ENCODE data around the gene PADI1.

Gene PADI1

DNA sequence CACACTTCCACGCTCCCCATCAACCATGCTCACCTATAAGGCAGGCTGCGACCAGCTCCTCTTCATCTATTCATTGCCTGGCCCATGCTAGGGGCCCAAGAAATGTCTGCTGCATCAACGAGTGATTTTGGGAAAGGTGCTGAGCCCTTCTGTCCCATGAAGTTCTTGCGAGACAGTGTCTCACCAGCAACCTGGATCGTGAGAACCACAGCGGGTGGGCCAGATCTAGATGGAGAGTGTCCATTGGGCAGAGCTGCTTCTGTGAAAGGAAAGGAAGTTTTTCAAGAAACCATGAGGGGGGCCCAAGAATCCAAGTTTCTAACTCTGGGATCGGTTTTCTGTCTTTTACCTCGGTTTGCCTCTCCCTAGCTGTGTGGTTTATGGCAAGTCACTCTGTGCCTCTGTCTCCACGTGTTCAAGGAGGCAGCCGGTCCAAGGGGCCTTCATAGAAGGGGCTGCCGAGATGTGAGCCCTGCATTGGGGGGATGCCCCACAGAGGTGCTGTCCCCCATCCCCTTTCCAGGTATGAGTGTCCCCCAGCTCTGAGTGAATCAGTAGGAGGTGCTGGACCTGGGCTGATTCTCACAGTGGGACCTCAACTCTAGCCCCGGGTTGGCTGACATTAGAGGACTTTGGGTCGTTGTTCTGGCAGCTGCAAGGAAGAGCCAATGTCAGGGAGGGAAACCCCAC is 8.3 kb upstream of the PADI1 start:
- no peak for DNase-seq (ENCODE audit: low spot score)
- ChIA-PET CTCF (no interaction called here), POLR2A (ENCODE audit: low non-redundant PET) (no interaction called here)
- H3K27ac ChIP-seq: peak overlapping the region; percentile 97; the same call in 1 of the 2 replicates
- no peak for TF ChIP-seq CTCF (conservative IDR thresholded peaks at IDR 0.05; ENCODE audit: low read depth)

DNA sequence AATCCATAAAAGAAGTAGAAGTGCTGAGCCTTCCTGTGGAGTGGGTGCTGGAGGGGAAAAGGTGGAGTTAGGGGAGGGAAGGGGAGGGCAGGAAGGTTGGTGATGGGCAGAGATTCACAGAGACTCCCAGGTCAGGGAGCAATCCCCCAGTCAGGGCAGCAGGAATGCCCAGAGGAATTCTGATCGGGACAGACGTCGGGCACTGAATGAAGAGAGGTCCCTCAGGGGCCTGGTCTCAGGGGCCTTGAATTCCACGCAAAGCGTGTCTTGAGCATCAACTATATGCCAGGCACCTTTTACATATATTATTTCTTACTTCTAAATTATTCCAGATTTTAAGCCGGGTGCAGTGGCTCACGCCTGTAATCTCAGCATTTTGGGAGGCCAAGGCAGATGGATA is 7.2 kb upstream of the PADI1 start:
- ChIA-PET POLR2A (ENCODE audit: low non-redundant PET) (no interaction called here), CTCF (no interaction called here)
- DNase-seq (ENCODE audit: low spot score): no peak
- H3K27ac ChIP-seq: peak overlapping the region; percentile 42; the same call in 1 of the 2 replicates
- no peak for TF ChIP-seq CTCF (conservative IDR thresholded peaks at IDR 0.05; ENCODE audit: low read depth)

DNA sequence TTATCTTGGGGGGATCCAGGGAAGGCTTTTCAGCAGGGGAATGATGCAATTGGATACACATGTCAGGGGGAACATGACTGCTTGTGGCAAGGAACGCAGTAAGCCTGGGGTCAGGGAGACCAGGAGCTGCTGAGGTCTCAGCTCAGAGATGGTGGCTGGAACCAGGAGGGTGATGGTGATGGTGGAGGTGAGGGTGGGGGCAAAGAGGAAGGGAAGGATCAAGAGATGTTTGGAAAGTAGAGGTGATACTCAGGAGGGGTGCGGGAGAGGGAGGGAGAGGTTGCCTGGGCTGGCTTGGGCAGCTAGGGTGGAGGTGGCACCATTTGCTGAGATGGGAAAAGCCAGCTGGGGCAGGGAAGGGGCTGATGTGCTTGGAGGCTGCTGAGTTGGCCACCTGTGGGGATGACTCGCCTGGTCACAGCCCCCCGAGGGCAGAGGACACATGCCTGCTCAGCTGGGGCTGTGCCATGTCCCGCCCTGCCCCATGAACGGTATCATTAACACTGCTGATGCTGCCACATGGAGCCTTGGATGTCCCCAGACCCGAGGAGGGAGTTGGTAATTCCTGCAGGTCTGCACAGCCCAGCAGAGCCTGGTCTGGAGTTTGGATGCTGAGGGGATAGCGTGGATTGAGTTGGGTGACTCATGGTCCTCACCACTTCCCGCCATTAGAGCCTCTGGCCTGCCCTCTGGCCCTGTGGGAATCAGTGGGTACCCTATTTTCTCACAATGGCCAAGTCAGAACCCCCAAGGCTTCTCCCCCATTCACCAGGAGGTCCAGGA is 6.3 kb upstream of the PADI1 start:
- CTCF ChIA-PET: interaction anchor here (1.1 kb wide), 1 partner anchor 137 kb away, joined by 3 read pairs; no protein-coding TSS in a partner anchor
- peak overlapping the region; percentile 42 for H3K27ac ChIP-seq
- POLR2A ChIA-PET (ENCODE audit: low non-redundant PET): no interaction called here
- no peak for DNase-seq (ENCODE audit: low spot score)
- no peak for TF ChIP-seq CTCF (conservative IDR thresholded peaks at IDR 0.05; ENCODE audit: low read depth)

DNA sequence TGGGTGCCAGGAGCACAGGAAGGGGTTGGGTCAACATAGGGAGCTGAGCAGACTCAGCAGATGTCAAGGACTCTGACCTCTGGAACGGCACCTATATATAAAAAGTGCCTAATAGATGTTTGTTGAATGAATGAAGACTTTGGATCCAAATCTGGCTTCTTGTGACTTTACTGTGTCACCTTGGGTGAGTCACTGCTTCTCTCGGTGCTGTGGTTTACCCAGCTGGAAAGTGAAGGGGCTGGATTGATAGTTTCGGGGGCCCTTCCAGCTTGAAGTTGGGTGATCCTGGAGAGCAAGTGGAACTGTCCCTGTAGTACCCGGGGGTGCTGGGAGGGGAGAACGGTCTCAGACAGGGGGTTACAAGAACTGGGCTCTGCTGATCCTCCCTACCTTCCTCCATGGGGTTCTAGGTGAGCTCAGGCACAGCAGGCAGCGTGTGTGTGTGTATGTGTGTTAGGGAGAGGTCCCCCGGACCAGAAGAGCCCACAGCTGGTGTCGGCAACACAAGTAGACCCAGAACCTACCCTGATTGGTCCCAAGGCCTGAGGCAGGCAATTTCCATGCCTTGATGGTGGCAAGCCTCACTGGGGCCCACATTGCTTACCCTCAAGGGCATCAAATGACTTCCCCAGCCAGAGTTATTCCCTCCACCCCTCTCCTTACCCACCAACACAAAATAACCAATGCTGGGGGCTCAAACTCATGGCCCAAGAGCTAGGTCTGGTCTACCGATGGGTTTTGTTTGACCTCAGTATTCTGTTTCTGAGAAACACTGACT is 5.5 kb upstream of the PADI1 start:
- CTCF ChIA-PET: interaction anchor here (1.1 kb wide), 1 partner anchor 136 kb away, joined by 3 read pairs; no protein-coding TSS in a partner anchor
- POLR2A ChIA-PET (ENCODE audit: low non-redundant PET): no interaction called here
- peak overlapping the region; percentile 42 for H3K27ac ChIP-seq
- DNase-seq (ENCODE audit: low spot score): no peak
- no peak for TF ChIP-seq CTCF (conservative IDR thresholded peaks at IDR 0.05; ENCODE audit: low read depth)

DNA sequence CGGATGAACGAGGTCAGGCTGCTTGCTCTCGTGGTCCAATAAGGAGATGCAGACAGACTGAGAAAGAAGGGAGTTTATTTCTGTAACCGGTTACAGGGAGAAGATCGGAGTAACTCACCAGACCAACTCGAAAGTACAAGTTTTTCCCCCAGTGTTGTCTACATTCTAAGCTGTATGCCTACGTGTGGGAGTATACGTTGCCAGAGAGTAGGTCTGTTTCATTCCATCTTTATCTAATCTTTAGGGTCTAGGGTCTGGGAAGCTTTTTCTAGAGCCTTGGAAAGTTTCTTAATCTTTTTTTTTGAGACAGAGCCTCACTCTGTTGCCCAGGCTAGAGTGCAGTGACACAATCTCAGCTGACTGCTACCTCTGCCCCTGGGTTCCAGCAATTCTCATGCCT is 4.7 kb upstream of the PADI1 start:
- POLR2A ChIA-PET (ENCODE audit: low non-redundant PET): no interaction called here
- CTCF ChIA-PET: no interaction called here

More for the DNA sequence above, 4.7 kb upstream of the PADI1 start:
- H3K27ac ChIP-seq: peak overlapping the region; percentile 42; the same call in 1 of the 2 replicates
- no peak for TF ChIP-seq CTCF (conservative IDR thresholded peaks at IDR 0.05; ENCODE audit: low read depth)
- DNase-seq (ENCODE audit: low spot score): no peak

Data from RWPE1 (cell line).